ENCODE data around the gene INAVA. TPM values are rescaled to one million over a fixed set of nuclear protein-coding genes. Genes with fewer than 3 reads are reported as not detected.

Gene INAVA
- total RNA-seq, 1 experiment from 2014 or later: 36.8 TPM

GRCh38 chr1:200945111-200945510 is 50.4 kb downstream of the INAVA start:
- Histone ChIP-seq H3K9ac (ENCODE audit: extremely low read depth, insufficient read length, low read length) (no peak overlapping the region), H4K91ac (ENCODE audit: insufficient read length, low read depth, low read length) (no peak overlapping the region), H3K4me2 (ENCODE audit: insufficient read depth, insufficient read length, low read length) (no peak overlapping the region), H3K4ac (ENCODE audit: low read depth, low read length) (no peak overlapping the region), H2AFZ (ENCODE audit: low read length) (no peak overlapping the region), H4K8ac (replicated peaks; ENCODE audit: insufficient read length, low read depth, low read length) (no peak overlapping the region), H2BK20ac (ENCODE audit: low read depth, low read length, poor library complexity, severe bottlenecking) (no peak overlapping the region), H4K5ac (ENCODE audit: insufficient read length, low read depth, low read length) (no peak overlapping the region), H2BK15ac (ENCODE audit: low read depth, low read length) (no peak overlapping the region), H2BK5ac (ENCODE audit: insufficient read length, low read length) (no peak overlapping the region), H2AK5ac (ENCODE audit: insufficient read length, low read length) (no peak overlapping the region), H3K23ac (ENCODE audit: insufficient read length, low read depth, low read length) (no peak overlapping the region), H3K4me1 (ENCODE audit: insufficient read depth, low read length) (no peaks in the 10 kb centered on the region), H3K23me2 (ENCODE audit: insufficient read length, low read depth, low read length, poor library complexity, severe bottlenecking) (no peaks in the 10 kb centered on the region), H3K14ac (ENCODE audit: insufficient read depth, low read length) (no peak overlapping the region), H3K79me1 (ENCODE audit: insufficient read depth, low read depth, low read length, poor library complexity, severe bottlenecking) (no peaks in the 10 kb centered on the region), H3K27ac (ENCODE audit: insufficient read length, low read depth, low read length) (no peak overlapping the region), H3K9me3 (ENCODE audit: control insufficient read depth, low read depth, low read length) (peaks cover 8% of the 10 kb centered on the region), H3K18ac (ENCODE audit: insufficient read length, low read depth, low read length) (no peak overlapping the region), H2BK12ac (ENCODE audit: insufficient read length, low read depth, low read length) (no peak overlapping the region), H3K79me2 (ENCODE audit: insufficient read depth, low read length) (no peaks in the 10 kb centered on the region), H4K20me1 (ENCODE audit: control insufficient read depth, insufficient read depth, insufficient read length) (no peaks in the 10 kb centered on the region), H3K56ac (ENCODE audit: insufficient read length, low read depth, low read length) (no peak overlapping the region), H3T11ph (ENCODE audit: low read length) (no peak overlapping the region), H2BK120ac (ENCODE audit: low read depth, low read length, poor library complexity, severe bottlenecking) (no peak overlapping the region), H3K27me3 (ENCODE audit: insufficient read depth, low read length) (no peaks in the 10 kb centered on the region)
- Mint-ChIP-seq H3K4me1 (no peaks in the 10 kb centered on the region), H3K27me3 (ENCODE audit: low read depth) (no peaks in the 10 kb centered on the region; the same call in 1 of the 2 replicates), H3K27ac (no peak overlapping the region; a peak in 1 of 7 replicates), H3K4me3 (no peak overlapping the region), H3K36me3 (ENCODE audit: insufficient read depth in 1 of 3, low read depth in 3 of 3) (peaks cover 2 to 20% (median 6%) of the 10 kb centered on the region in 3 experiments; a peak in 4 of 7 replicates), H3K9me3 (peaks cover 20% of the 10 kb centered on the region in 2 experiments)
- WGBS (ENCODE audit: extremely low coverage, insufficient read length, low lambda C conversion rate): no CpG with 5 or more reads among the region's 3 CpGs
- TF ChIP-seq CTCF (conservative IDR thresholded peaks at IDR 0.05): no peak
- DNase-seq: no peak

Measured in H9 (cell line).